ENCODE data around the gene SVIL.

GRCh38 chr10:29586509-29586908 is 48.3 kb downstream of the SVIL start:
- no peak for TF ChIP-seq CTCF (IDR thresholded peaks at IDR 0.05)
- no peak for TF ChIP-seq POLR2A (IDR thresholded peaks at IDR 0.05)
- TF ChIP-seq EP300 (IDR thresholded peaks at IDR 0.05): no peak
